ENCODE data around the gene TNFRSF8.

- TF ChIP-seq CTCF (conservative IDR thresholded peaks at IDR 0.05 in 1 of 2, IDR thresholded peaks at IDR 0.05 in 1 of 2; ENCODE audit: low read depth in 1 of 2, low read length in 2 of 2) (no peak), EZH2 (IDR thresholded peaks at IDR 0.05; ENCODE audit: low read length, missing control alignments) (no peak)
These were observed 114.3 kb downstream of the TNFRSF8 start for GRCh38 chr1:12177156-12177998.
